AG04450 (cell line): Measurements from ENCODE around the gene WWOX. TPM values are rescaled to one million over a fixed set of nuclear protein-coding genes. Genes with fewer than 3 reads are reported as not detected.

Source experiments
- CTCF ChIA-PET: fragments of 300-600, 350-600 bp; formaldehyde crosslinking; extraction: SDS; loops from one replicate; lab custom pipeline; 2022; ENCODE audit warnings: antibody characterized with exemption, inconsistent platforms; lab: Charles Lee
- POLR2A ChIA-PET: fragments of 350-600 bp; formaldehyde crosslinking; extraction: SDS; loops from one replicate; lab custom pipeline; 2021; ENCODE audit warnings: antibody characterized with exemption, inconsistent platforms; lab: Yijun Ruan, JAX
- DNase-seq: peaks from one replicate; pipeline ENCODE4 v3.0.0-alpha.2; 2011; ENCODE audit warnings: low read depth, low spot score
- H3K27ac ChIP-seq: one replicate; pipeline ENCODE4 v1.5.1; 2012; ENCODE audit warnings: low read depth, low read length, control low read depth
- H3K27me3 ChIP-seq: one replicate; pipeline ENCODE4 v1.6.0; 2012; ENCODE audit warnings: low read length; ENCODE audit not compliant: control insufficient read depth, insufficient read depth
- H3K4me3 ChIP-seq: 2 replicates; pipeline ENCODE4 v1.5.1; 2011; ENCODE audit warnings: mild to moderate bottlenecking, low read depth, low read length, control low read depth
- H3K9me3 ChIP-seq: 2 replicates; pipeline ENCODE4 v1.5.1; 2012; ENCODE audit warnings: low read length; ENCODE audit not compliant: control insufficient read depth, insufficient read depth
- CTCF ChIP-seq: IDR thresholded peaks from 2 replicates; pipeline ENCODE4 v1.5.1; 2011; ENCODE audit warnings: low read depth, low read length, control low read depth, inconsistent platforms
- polyA plus RNA-seq: library from polyadenylated mRNA; depleted of rRNA; stranded (reverse); fragments of >200 nt; gene quantifications from 2 replicates; pipeline ENCODE4 v1.2.3, GENCODE V29; 2011

Gene WWOX
- polyA plus RNA-seq, 1 experiment, result 2.1 TPM

- ChIA-PET POLR2A (no interaction called here), CTCF (no interaction called here)
- no peak for DNase-seq
- Histone ChIP-seq H3K27ac (no peak overlapping the region), H3K9me3 (peaks cover 57% of the 10 kb centered on the region), H3K4me3 (no peak overlapping the region), H3K27me3 (no peaks in the 10 kb centered on the region)
- TF ChIP-seq CTCF, result no peak
These were observed 560.3 kb downstream of the WWOX start for GRCh38 chr16:78659668-78660217.

DNA sequence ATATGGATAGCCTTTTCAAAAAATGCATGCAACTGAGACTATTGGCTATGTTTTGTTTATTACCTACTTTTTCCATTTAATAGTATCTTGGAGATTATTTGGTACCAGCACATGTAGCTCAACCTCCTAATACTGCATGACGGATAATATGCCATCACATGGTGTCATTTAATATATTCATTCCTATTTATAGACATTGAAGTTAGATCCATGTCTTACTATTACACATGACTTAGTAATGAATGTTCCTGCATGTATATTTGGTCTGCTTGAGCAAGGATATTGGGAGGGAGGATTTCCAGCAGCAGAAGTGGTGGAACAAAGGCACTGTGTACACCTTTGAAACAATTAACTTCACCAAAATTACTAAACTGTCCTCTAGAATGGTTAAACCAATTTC is 561.3 kb downstream of the WWOX start:
- POLR2A ChIA-PET, result no interaction called here
- DNase-seq, result no peak
- Histone ChIP-seq H3K27me3 (no peaks in the 10 kb centered on the region), H3K9me3 (peaks cover 65% of the 10 kb centered on the region), H3K27ac (no peak overlapping the region), H3K4me3 (no peak overlapping the region)
- CTCF ChIA-PET, result no interaction called here
- TF ChIP-seq CTCF, result no peak

DNA sequence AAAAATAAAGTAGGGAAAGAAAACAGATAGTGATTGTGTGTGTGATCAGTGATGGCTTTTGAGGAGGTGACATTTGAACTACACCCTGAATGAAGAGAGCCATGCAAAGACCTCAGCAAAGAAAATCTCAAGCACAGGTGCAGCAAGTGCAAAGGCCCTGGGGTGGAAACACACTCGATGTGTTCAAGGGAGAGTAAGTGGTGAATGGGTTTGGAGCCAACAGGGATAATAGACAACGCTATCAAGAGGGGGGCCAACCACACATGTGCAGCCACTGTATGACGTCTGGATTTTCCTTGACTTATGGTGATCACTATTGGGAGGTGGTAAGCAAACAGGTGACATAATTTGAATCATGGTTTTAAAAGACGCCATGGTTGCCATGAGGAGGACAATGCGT is 564.2 kb downstream of the WWOX start:
- ChIA-PET CTCF (no interaction called here), POLR2A (no interaction called here)
- TF ChIP-seq CTCF, result no peak

GRCh38 chr16:78664811-78665772 is 565.6 kb downstream of the WWOX start:
- POLR2A ChIA-PET, result no interaction called here
- CTCF ChIA-PET, result no interaction called here
- TF ChIP-seq CTCF, result no peak
- Histone ChIP-seq H3K27me3 (no peaks in the 10 kb centered on the region), H3K27ac (no peak overlapping the region), H3K4me3 (no peak overlapping the region), H3K9me3 (peaks cover 50% of the 10 kb centered on the region)
- no peak for DNase-seq

More for the DNA sequence above, 564.2 kb downstream of the WWOX start:
- H3K4me3 ChIP-seq, result no peak overlapping the region
- H3K27ac ChIP-seq, result no peak overlapping the region
- DNase-seq, result no peak
- peaks cover 54% of the 10 kb centered on the region for H3K9me3 ChIP-seq
- H3K27me3 ChIP-seq, result no peaks in the 10 kb centered on the region

GRCh38 chr16:78666318-78666717 is 566.9 kb downstream of the WWOX start:
- DNase-seq, result no peak
- no peak for TF ChIP-seq CTCF
- Histone ChIP-seq H3K27ac (no peak overlapping the region), H3K4me3 (no peak overlapping the region), H3K27me3 (no peaks in the 10 kb centered on the region), H3K9me3 (peaks cover 61% of the 10 kb centered on the region)
- POLR2A ChIA-PET, result no interaction called here
- CTCF ChIA-PET, result no interaction called here
